Prostate gland (tissue), 2 donors: ENCODE results near the gene NOTUM.

Source experiments
- CTCF ChIP-seq, 4 experiments: fragments of 200-600 bp in 2 of 4; fragments of 450-650 bp in 2 of 4; sonication (generic) in 2 of 4; IDR thresholded peaks; 1 replicate in 3 of 4; 2 replicates in 1 of 4; pipeline ENCODE4 v1.5.1; 2016 to 2019; ENCODE audit warnings: antibody characterized with exemption in 4 of 4, mild to moderate bottlenecking in 2 of 4, moderate library complexity in 2 of 4
- POLR2A ChIP-seq: fragments of 450-650 bp; IDR thresholded peaks from one replicate; pipeline ENCODE4 v1.6.1; 2016; ENCODE audit warnings: antibody characterized with exemption, mild to moderate bottlenecking
- POLR2AphosphoS5 ChIP-seq: sonication (generic); formaldehyde crosslinking; IDR thresholded peaks from one replicate; pipeline ENCODE4 v1.6.1; 2017; ENCODE audit warnings: antibody characterized with exemption

DNA sequence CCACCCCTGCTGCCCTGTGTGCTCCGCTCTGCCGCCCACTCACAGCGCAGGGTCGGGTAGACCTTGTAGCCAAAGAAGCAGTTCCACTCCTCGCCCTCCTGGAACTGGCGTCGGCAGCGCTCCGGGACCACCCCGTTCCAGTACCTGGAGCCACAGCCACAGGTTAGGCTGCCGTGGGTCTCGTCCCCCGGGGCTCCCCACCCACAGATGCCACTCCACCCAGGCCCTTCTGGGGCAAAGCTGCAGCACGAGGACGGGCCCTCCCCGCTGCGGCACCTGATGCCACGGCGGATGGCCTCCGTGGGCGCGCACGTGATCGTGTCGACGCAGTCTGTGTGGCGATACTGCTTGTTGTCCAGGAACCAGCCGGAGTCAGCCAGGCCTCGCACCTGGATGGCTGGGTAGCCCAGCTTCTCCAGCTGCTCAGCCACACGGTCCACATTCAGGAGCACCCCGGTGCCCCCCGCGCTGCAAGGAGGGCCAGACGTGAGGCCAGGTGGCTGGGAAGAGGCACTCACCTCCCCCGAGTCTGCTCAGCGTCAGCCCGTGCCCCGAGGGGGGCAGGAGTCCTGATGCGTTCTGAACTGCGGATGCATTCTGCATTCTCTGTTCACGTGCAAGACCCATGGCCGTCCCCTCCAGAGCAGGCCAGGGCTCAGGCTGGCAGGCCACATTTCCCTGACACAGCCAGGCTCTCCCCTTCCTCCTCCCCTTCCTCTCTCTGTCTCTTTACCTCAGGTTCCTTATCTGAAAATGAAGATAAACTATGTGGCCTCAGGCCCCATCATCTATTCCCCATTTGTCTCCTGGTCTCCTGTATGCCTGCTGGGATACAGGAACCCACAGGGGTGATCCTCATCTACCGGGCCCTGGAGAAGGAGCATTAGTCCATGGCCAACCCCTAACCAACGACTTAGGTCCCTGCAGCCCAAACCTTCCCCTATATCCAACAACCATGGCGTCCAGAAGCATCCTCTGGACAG, 4.1 kb downstream of the NOTUM start:
- TF ChIP-seq CTCF (IDR thresholded peaks at IDR 0.05) (no peak), POLR2A (no peak), POLR2AphosphoS5 (no peak)
